Myocyte (in vitro differentiated cells): ENCODE data around the gene SLC12A8. TPM values are rescaled to one million over a fixed set of nuclear protein-coding genes. Genes with fewer than 3 reads are reported as not detected.

Experiments
- DNase-seq: peaks from one replicate; pipeline ENCODE4 v3.0.0-alpha.2; 2012; ENCODE audit warnings: low read depth
- total RNA-seq: library from RNA; depleted of rRNA; stranded (reverse); fragments of >200 nt; gene quantifications from 2 replicates; pipeline ENCODE4 v1.2.3, GENCODE V29; 2014

The SLC12A8 gene
- total RNA-seq, 1 donor from 2014 or later, result 10.2 TPM

DNA sequence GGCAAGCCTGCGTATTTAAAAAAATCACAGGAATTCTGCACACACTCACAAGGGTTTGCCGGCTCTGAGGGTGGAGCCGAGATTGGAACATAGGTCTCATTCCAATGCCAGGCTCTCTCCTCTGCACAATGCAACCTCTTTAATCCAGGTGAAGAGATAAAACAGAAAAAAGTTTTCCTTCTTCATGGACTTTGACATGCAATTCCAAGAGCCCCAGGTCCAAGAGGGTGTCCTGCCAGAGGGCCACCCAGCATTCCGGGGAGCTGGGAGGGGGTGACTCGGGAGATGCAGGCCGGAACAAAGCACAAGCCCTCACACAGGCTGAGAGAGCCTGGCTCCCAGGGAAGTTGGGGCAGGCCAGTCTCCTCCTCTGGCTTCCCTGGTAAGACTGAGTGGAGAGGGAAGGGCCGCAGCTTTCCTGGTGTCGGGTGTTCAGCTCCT, 6.7 kb upstream of the SLC12A8 start:
- no peak for DNase-seq

DNA sequence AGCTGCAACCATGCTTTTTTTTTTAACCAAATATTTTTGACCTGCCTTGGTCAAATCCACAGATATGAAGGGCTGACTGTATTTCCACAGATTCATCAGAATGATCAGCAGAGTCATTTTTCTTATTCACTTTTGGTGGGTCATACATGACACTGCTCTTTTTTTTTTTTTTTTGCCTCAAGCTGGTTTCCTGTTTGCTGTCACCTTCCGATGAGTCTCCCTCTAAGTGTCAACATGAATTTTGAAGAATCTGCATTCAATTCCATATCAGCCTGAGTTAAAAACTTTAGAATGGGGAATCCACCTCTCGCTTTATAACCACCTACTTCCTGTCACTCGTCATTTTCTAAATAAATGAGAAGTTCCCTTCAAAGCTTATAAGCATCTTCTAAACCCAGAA, 2.2 kb upstream of the SLC12A8 start:
- no peak for DNase-seq

DNA sequence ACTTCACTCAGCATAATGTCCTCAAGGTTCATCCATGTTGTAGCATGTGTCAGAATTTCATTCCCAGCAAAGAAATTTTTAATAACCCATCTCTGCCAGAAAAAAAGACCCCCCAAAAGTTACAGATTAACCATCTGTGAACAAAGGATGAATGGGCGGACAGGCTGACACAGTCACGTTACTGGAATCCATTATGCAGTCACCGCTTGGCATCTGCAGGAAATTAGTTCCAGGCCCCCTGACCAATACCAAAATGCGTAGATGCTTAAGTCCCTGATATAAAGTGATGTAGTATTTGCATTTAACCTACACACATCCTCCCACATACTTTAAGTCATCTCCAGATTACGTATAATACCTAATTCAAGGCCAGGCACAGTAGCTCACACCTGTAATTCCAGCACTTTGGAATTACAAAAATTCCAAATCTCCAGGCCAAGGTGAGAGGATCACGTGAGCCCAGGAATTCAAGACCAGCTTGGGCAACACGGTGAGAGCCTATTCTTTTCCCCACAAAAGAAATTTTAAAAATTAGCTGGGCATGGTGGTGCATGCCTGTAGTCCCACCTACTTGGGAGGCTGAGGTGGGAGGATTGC, 1.5 kb upstream of the SLC12A8 start:
- no peak for DNase-seq

DNA sequence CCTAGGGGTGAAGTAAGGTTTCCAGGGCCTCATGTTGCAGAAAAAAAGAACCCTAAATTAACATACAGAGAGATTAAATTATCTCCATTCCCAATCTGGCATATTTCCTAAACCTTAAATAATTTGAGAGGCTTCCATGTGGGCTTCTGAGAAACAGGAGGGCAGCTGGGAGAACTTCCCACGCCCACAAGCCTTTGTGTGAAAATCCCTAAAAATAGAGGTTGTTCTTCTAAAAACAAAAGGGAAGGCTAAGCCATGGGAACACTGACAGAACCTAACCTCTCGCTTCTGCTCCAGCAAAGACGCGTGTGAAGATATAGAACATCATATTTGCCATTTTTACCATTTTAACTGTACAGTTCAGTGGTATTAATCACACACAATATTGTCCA, 812 bp upstream of the SLC12A8 start:
- no peak for DNase-seq

DNA sequence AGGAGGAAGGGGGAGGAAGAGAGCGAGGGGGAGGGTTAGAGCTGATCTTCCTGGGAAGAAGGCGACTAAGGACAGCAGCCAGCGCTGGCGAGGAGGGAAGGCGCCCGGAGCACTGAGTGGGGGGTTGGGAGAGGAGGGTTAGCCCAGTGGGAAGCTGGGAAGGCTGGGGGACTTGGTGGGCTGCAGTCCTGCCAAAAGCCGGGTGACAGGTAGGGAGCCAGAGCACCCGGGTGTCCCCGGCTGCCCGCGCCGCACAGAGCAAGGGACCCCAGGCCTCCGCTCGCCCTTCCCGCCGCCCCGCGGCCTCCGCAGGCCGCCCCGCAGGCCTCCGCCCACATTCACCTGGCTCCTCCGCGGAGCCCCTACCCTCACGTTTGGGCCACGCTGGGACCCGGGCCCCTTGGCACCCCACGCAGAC, 448 bp downstream of the SLC12A8 start:
- no peak for DNase-seq

DNA sequence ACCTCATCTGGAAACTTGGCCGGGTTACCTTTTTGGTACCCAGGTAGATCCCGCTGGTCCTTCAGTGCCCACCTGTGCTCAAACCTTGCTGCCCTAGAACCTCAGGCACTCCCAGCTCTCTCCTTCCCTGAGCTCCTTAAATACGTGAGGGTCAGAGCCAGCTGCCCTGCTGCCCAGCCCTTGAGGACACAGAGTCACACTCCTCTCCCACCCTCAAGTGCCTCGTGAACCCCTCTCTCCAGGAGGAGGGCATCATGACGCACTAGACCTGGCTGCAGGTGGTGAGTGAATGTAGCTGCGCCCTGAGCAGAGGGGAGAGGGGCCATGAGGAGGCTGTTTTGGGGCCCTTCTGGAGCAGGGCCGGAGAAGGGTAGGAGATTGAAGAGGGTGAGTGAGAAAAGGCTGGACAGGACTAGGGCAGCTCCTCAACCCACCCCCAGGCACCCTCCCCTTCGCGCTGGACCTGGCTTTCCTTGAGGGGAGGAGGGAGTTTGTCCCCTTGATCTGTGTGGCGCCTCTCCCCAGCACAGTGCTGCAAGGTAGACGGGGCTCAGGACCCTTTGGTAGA, 941 bp downstream of the SLC12A8 start:
- DNase-seq, result no peak

DNA sequence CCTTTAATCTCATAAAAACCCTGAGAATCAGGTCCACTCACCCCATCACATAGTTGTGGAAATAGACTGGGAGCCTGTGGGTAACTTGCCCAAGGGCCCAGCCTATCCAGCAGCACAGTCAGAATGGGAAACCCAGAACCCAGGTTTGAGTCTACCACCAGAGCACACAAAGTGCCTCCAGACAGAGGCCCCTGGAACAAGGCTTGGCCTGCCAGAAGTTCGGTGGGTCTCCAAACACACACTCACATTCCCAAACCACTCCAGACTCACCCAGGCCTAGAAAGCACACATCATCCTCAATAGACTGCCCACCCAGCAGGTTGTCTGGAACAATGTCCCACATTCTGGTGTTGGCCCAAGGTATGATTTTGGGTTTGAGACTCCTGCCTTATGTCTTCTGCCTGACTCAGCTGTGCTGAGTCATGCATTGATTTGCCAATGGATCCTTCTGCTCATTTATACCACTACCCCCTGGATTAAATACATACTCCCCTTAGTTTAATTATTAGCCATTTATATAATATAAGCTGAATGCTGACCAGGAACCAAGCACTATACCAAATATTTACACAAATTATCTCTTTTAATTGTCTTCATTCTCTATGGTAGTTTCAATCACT, 4.5 kb downstream of the SLC12A8 start:
- DNase-seq, result no peak

DNA sequence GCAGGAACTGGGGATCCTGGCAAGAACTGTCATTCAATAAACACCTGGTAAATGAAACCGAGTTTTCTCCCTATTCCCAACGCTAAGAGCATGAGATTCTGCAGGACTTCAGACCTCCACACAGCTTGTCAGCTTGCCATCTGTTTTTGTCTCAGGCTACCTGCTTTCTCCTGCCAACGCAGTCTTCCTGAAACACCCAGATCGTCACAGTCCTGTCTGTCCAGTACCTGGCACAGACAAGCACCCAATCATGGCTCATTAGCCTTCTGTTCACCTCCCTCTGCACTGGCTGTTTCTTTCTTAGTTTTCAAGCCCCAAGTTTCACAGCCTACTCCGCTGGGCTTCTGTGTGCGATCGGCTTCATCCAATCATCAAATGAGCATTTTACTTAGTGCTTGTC, 5.0 kb downstream of the SLC12A8 start:
- DNase-seq, result no peak

DNA sequence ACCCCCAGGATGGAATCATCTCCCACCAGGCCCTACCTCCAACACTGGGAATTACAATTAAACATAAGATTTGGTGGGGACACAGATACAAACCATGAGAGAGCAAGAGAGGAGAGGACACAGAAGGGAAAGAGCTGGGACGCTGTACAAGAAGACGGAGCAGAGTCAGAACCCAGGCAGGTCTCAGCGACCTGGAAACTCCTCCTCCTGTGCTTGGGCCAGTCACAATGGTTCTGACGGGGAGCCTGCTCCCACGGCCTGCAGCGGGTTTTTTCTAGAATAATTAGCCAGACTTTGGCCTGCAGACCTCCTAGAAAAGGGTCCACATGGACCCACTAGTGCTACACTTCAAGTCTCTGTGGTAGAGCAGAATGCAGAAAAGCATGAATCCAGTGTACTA, 5.6 kb downstream of the SLC12A8 start:
- DNase-seq, result no peak

DNA sequence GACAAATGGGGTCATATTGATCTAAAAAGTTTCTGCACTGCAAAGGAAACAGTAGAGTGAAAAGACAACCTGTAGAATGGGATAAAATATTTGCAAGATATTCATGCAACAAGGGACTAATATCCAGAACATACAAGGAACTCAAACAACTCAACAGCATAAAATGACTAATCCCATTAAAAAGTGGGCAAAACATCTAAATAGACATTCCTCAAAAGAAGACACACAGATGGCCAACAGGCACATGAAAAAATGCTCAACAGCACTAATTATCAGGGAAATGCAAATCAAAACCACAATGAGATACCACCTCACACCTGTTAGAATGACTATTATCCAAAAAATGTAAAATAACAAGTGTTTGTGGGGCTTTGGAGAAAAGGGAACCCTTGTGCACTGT, 8.8 kb downstream of the SLC12A8 start:
- DNase-seq, result no peak

DNA sequence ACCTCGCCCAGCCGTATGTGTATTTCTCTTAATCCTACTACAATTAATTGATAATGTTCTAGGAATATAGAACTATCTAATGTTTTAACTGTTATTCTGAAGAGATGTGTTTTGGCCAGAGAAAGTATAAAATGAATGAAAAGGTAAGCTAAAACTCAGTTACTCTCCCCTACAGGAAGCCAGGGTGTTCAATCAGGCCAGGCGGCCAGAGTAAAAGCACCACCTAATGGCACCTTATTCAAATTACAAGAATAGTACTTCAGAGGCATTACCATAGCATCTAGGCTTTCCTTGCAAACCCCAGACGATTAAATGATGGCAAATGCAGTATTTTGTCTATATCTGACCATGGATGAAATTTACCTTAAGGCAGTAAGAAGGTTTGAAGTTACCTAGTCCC, 10.4 kb downstream of the SLC12A8 start:
- no peak for DNase-seq

DNA sequence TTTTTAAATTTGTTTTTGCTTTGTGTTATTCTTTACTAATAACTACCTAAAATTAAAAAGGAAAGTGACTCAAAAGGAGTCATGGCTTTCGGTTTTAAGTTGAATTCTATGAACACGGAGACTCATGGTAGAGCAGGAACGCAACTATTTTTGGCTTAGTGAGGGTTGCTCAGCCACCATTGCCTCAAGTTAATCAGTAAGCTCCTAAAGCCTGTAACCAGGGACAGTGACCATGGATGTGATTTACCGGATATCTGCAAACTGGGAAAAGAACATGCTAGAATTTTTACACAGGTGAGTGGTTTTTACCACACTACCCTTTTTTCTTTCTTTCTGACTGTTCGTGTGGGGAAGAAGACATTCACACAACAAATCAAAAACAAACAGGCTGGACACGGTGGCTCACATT, 11.8 kb downstream of the SLC12A8 start:
- no peak for DNase-seq

DNA sequence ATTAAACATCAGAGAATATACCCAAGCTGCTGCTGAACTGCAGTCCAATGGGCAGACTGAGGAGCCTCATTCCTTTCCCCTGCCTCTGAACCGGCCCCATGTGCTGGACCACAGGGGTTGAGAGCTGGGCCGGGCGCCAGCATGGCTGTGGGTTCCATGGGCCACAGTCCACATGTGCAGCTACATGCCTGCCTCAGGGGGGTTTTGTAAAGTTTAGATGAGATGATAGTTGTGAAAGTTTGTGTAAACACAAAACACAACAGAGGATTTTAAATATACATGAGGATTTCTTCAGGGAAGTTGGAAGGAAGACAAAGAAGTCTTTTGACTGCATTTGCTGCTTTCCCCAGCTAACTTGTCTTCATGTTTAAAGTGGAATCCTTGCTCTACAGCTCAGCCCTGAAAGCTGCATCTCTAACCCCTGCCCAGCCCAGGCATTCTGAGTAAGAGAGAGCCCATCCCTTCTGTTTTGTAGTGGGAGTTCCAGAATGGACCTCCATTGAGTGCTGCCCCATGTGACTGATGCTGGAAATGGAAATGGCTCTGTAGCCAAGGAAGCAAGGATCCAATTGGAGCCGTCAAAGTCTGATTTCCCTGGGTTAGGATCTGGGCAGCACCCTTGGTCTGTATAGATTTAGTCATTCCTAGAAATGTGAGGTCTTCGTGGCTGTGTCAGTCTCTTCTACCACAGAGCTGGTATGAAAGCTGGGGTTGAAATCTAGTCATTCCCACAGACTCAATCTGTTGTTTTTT, 17.5 kb downstream of the SLC12A8 start:
- peak; percentile 83 for DNase-seq

DNA sequence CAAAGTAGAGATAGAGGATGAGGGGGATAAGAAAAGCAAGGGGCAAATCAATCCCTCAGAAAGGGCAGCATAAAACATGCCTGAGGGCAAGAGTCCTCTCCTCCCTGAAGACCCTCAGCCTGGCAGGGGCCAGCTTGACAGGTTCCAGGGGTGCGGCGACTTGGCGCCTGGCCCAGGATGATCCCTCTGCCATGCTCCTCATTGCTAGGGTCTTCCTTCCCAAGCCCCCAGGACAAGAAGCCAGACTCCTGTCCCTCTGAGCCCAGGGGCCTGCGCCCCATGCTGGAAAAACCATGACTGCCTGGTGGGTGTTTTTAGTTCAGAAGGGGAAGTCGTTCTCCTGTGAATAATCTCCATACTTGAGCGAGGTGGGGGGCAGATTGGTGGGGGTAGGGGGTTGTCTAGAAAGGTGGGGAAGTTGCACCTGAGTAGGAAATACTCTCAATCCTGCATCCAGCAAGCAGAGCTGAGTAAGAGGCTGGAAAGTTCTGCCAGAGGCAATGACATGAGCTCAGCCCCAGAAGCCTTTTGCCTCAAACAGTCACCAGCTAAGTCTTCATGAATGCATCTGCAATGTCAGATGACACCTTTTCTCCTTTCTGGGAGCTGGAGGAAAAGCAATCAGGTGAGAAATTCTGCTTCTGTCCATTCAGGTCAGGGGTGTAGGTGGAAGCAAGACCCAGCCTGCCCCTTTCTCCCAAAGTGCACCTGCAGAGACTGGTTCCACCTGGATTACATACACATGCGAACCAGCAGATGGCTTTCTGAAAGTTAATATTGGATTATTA, 18.3 kb downstream of the SLC12A8 start:
- no peak for DNase-seq

DNA sequence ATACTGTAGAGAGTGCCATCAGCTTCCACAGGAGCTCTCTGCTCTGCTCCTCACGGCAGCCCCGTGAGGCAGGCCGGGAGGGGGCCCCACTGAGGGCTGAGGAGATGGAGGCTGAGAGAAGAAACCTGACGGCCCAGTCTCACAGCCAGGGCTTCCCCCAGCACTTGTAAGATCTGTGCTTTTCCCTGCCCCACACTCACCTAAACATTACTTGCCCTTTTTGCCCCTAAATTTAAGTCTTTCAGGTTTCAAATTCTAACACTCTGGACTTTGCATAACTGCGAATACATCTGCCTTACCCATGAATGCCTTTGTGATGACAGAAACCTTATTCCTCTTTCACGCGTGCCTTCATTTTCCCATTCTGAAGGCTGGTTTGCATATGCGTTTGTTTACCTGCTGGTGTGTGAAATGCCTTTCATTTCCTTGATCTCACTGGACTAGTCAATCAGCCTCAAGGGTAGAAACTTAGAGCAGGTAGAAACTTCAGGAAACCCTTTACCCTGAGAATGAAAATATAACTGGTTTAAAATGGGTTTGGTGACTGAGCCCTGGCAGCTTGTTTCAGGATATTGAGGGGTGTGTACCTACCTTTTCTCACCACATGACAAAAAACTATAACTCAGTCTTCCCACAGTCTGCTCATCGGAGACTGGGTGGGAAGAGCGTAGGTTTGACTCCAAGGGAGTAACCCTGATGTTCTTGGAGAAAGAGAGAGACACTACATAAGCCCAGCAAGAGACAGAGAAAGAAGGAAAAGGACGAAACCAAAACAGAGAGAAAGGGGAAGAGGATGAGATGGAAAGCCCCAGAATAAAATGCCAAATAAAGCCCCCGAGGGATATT, 20.1 kb downstream of the SLC12A8 start:
- no peak for DNase-seq

DNA sequence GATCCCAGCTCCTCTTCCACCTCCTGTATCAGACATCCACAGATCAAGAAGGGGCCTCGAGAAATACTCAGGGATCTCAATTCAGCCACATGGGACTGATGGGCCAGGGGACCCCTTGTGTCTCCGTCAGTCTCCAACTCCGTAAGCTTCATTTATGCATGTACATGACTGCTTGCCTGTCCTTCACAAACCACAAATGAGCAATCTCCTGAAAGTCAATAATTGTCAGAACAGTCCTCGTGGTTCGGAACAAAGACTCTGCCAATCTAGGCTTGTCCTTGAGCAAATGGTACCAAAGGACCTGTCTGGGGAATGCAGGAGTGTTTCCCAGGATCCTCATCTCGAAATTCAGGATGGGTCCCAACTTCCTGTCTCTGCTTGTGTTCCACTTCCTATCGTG, 20.8 kb downstream of the SLC12A8 start:
- DNase-seq, result no peak

DNA sequence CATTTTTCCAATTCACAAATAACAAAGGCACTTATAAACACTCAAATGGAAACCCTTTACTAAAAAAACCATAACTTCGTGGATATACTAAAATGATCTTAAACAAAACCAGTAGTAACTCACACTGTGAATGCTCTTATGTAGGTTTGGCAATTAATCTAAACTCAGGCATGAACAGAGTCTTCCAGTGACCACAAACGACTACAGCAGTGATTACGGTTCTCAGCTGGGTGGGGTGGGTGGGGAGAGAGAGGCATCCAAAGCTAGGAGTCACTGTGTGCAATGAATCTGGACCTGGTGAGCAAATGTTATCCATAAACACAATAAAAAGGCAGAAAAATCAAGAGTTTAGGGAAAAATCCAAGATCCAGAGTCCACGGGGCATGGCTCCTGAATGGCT, 21.3 kb downstream of the SLC12A8 start:
- DNase-seq, result no peak

DNA sequence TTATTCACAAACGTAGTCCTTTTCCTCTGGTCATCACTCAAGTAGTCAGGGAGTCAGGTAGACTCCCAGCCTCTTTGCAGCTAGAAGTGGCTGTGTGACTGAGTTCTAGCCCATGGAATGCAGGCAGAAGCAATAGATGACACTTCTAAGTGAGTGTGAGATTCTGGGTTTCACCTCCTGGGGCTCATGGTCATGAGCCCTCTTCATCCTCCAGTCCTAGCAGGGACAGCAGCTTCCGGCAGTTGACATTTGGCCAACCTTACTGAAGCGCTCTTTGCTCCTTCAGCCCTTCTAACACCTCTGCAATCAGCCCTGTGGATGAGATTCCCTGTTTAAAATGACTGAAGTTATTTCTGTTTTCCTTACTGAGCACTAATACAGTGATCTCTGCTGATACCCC, 21.8 kb downstream of the SLC12A8 start:
- DNase-seq, result no peak

DNA sequence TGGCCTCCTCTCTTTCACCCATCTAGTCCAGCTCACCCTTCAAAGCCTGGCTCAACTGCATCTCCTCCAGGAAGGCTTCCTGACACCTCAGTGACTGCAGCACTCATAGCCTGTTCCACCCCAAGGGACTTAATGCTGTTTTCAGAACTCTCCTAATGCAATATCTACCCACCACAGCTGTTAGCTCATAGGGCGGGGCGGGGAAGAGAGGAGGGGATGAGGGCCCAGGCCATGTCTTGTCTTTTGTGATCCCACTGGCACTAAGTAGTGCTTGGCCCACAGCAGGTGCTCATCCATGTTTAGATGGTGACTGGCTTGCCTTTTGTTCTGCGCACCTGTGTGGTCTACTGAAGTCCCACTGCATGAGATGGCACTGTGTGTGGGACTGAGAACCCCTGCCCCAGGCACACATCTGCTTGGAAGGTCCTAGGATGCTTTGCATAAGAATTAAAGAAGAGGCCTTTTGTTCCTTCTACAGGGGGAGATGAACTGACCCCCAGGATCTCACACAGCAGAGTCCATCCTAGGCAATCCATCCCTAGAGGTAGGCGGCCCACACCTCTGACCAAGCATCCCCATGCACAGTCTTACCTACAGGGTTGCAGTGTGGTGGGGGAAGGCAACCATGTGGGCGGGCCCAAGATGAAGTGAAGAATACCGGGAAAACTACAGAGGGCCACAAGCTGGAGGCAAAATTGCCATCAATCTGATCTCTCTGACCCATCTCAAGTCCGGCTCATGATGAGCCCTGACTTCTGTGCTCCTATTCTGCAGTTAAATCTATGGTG, 23.0 kb downstream of the SLC12A8 start:
- DNase-seq, result peak; percentile 55

DNA sequence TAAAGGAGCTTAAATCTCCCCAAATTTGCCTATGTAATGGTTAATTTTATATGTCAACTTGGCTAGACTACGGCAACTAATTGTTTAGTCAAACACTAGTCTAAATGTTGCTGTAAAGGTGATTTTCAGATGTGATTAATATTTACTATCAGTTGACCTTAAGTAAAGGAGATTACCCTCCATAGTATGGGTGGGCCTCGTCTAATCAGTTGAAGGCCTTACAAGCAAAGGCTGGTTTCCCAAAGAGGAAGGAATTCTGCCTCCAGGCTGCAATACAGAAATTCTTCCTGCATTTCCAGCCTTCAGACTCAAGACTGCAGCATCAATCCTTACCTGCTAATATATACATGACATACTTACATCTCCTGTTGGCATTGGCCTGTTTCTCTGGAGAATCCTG, 23.6 kb downstream of the SLC12A8 start:
- no peak for DNase-seq
